Fibroblast of villous mesenchyme (primary cell): Measurements from ENCODE around the gene CCDC70. TPM values are rescaled to one million over a fixed set of nuclear protein-coding genes. Genes with fewer than 3 reads are reported as not detected.

Source experiments
- DNase-seq: peaks from one replicate; pipeline ENCODE4 v3.0.0-alpha.2; 2010; ENCODE audit warnings: low read depth
- H3K4me3 ChIP-seq: 2 replicates; pipeline ENCODE4 v1.5.1; 2011; ENCODE audit warnings: low read depth, mild to moderate bottlenecking, low read length
- total RNA-seq: library from RNA; depleted of rRNA; stranded (reverse); fragments of >200 nt; gene quantifications from 2 replicates; pipeline ENCODE4 v1.2.3, GENCODE V29; 2012
- TF ChIP-seq, protein P1 (sequence below): IDR thresholded peaks from 2 replicates; pipeline ENCODE4 v1.5.1; 2012; ENCODE audit warnings: low read depth, mild to moderate bottlenecking, low read length; ENCODE audit not compliant: insufficient read depth

The CCDC70 gene
- not detected in 2 replicates for total RNA-seq

DNA sequence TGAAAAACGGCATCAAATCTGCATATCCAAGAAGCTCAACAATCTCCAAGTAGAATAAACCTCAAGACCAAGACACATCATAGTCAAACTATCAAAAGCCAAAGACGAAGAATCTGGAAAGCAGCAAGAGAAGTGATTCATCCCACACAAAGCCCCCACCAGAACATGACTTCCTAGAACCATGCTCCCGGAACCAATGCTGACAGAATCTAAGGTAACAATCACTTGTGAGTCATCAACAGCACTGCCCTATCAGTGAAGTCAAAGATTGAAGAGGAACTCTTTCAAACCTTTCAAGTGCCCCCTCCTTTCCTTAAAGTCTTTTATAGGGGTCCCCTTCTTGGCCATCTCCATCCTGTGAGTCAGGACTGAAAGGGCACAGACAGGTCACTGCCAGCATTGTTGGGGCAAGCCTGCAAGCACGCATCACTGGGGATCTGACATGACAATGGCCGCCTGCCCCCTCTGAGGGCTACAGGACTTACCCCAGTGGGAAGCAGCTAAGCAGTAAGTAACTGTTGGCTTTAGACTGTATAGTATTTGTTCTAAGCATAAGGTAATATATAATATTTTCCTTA lies at the start of gene CCDC70:
Gene CCDC70 (plus strand): TSS at position 247 of the 578 bp plus-strand sequence. CDS start 3,443 bp downstream, outside the sequence.
- TF ChIP-seq, protein P1, sequence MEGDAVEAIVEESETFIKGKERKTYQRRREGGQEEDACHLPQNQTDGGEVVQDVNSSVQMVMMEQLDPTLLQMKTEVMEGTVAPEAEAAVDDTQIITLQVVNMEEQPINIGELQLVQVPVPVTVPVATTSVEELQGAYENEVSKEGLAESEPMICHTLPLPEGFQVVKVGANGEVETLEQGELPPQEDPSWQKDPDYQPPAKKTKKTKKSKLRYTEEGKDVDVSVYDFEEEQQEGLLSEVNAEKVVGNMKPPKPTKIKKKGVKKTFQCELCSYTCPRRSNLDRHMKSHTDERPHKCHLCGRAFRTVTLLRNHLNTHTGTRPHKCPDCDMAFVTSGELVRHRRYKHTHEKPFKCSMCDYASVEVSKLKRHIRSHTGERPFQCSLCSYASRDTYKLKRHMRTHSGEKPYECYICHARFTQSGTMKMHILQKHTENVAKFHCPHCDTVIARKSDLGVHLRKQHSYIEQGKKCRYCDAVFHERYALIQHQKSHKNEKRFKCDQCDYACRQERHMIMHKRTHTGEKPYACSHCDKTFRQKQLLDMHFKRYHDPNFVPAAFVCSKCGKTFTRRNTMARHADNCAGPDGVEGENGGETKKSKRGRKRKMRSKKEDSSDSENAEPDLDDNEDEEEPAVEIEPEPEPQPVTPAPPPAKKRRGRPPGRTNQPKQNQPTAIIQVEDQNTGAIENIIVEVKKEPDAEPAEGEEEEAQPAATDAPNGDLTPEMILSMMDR: no peak
- no peak within 1 kb of the TSS for H3K4me3 ChIP-seq
- DNase-seq: no peak

DNA sequence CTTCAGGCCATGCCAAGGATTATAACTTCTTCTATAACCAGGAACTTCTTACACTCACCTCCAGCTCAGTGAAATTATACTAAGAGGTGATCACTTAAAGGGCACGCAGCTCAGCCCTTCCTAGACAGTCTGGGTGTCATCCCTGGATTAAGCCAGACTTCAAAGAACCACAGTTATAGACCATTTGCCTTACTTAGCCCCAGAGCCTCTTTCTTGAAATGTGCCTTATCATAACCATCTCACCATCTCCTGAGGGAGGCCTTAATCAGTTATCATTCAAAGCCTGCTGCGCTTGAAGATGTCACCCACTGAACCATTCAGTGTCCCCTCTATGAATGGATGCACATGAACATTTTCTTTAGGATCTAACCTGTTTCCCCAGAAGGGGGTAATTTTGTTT lies 47.7 kb upstream of the CCDC70 start:
- no peak overlapping the region for H3K4me3 ChIP-seq
- TF ChIP-seq, protein P1: no peak
- DNase-seq: no peak

DNA sequence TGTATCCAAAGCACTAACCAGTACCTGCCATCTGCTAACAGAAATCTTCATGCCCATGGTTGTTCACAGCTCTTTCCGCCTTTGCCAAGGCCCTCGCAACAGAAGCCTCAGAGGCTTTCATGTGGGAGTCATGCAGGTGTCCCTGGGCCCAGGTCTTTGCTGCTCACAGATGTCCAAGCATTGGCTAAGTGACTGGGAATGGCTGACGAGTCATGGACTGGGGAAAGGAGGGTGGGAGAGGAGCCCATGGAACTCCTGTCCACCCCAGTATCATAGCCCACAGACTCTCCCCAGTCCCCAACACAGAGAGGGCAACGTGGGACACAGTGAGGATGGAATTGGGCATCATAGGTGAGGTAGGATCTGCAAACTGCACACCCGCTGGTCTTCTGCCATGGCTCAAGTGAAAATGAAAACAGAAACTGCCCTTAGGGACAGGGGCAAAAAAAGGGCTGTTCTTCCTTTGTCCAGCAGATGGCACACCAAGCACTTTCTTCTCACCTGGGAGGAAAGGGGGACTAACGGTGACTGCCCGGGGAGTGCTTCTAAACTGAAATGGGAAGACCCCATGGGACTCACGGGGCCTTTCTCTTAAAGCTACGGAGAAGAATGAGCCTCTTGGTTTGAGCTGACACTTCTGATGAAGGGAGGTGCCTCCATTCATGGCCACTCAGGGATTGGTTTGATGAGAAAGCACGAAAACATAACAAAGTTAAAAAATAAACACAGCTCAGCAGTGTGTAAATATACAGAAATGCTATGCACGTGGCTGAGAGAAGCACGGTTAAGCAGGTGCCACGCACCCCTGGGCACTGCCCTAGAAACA lies 46.7 kb upstream of the CCDC70 start:
- peak overlapping the region; percentile 51 for H3K4me3 ChIP-seq
- peak; percentile 63 for DNase-seq
- TF ChIP-seq, protein P1: peak; percentile 91

DNA sequence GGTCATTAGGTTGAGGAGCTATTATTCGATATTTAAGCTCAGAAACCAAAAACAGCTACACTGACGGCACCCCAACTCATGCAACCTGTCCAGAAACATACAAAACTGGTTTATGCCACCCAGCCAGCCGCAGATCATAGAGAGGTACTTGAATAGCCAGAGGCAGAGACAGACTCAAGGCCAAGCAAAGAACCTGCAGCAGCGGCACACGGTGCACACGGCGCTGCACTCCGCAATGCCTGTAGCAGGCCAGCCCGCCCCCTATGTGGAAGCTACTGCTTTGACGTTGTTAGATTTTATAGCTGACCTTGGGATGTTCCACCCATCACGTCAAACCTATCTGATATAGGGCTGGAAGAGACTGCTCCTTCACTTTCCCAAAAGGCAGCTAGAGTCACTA lies 45.9 kb upstream of the CCDC70 start:
- DNase-seq: no peak
- TF ChIP-seq, protein P1: no peak

DNA sequence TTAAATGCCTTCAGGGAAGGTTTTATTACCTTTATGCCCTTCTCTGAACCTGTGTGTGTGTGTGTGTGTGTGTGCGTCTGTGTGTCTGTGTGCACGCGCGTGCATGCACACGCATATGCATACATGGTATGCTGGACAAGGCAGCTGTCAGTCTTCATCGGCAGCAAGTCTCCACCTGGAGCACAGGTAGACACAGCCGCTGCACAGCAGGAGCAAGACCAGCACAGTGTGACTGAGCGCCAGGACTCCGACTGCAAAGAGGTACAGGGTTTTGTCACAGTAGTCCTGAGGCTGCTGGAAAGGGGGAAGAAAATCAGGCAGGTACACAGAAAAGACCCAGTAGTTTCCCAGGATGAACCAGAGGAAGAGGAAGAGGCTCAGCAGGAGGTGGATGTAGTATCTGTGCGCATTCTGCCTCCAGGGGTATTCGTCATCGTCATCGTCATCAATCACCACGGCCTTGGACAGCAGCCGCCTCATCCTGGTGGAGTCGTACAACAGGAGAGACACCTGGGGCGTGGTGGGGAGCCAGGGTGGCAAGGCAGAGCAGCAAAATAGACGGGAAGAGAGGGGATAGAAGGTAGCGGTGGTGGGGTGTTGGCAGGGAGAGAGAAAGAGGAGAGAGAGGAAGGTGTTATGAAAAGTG lies 45.0 kb upstream of the CCDC70 start:
- TF ChIP-seq, protein P1: no peak
- DNase-seq: no peak

More for the DNA sequence above, 45.9 kb upstream of the CCDC70 start:
- no peak overlapping the region for H3K4me3 ChIP-seq

DNA sequence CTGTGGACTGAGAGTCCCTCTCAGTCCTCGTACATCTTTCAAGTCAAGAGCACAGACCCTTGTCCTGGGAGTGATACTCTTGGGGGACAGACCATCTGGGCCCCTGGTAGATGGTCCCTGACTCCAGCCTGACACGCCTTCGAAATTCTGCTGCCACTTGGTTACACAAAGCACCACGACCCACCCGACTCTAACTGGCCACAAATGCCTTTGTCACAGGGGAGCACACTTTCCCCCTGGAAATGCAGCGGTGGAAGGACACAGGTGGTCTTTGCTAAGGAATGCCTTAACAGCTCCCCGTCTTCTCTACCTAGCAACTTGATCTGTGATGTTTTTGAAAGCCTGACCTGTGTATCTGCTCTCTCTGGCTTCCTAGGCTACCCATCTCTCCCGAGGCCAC lies 44.1 kb upstream of the CCDC70 start:
- TF ChIP-seq, protein P1: no peak

More for the DNA sequence above, 45.0 kb upstream of the CCDC70 start:
- no peak overlapping the region for H3K4me3 ChIP-seq

More for the DNA sequence above, 44.1 kb upstream of the CCDC70 start:
- DNase-seq: no peak
- no peak overlapping the region for H3K4me3 ChIP-seq
